ENCODE measurements around the gene JCAD. TPM values are rescaled to one million over a fixed set of nuclear protein-coding genes. Genes with fewer than 3 reads are reported as not detected.

The JCAD gene
- total and polyA plus RNA-seq, 9 of the 15 experiments (the other 6 are each of a cell fraction or from before 2014, with no cell fraction given): not detected

DNA sequence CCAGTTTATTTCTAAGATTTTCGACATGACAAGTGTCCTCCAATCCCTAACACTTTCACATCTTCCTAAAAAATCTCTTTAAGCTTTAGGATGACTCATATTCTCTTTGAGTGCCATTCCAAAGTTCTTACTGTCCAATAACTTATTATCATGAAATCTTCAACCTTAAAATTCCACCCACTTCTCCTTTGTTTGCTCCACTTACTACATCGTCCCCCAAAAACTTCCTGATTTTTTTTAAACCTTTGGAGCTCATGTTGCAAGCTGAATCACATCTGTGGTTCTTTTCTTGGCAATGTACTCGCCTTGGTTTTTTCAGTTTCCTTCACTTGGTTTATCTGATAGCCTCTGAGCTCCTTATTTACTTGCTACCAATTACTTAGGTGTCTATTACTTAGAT is 39.2 kb upstream of the JCAD start:
- Histone ChIP-seq H3K27ac (ENCODE audit: extremely low read depth, low read depth, low read length) (no peak overlapping the region), H3K79me2 (ENCODE audit: control insufficient read depth, insufficient read depth, low read length) (no peaks in the 10 kb centered on the region), H4K20me1 (replicated peaks; ENCODE audit: control insufficient read depth, insufficient read depth, low read length) (no peaks in the 10 kb centered on the region), H3K36me3 (ENCODE audit: control insufficient read depth, insufficient read depth, low read length) (no peaks in the 10 kb centered on the region), H3K9ac (ENCODE audit: insufficient read depth in 1 of 2, low read depth in 2 of 2, low read length in 2 of 2) (no peak overlapping the region), H3K4me2 (ENCODE audit: insufficient read depth, low read length) (no peak overlapping the region), H3K4me1 (replicated peaks in 1 of 2; ENCODE audit: control insufficient read depth in 2 of 2, insufficient read depth in 2 of 2, low read length in 2 of 2) (no peaks in the 10 kb centered on the region), H2AFZ (ENCODE audit: low read depth, low read length) (no peak overlapping the region), H3K9me3 (replicated peaks; ENCODE audit: control insufficient read depth, insufficient read depth, low read depth, low read length) (no peaks in the 10 kb centered on the region), H3K9me1 (ENCODE audit: control insufficient read depth, insufficient read depth, low read length) (no peaks in the 10 kb centered on the region), H3K4me3 (no peak overlapping the region), H3K27me3 (ENCODE audit: control insufficient read depth in 2 of 2, insufficient read depth in 2 of 2, low read length in 2 of 2) (peaks cover 0 to 2% of the 10 kb centered on the region in 2 experiments; a peak in 3 of 5 replicates)
- ChIA-PET CTCF (ENCODE audit: low intra/inter-chr PET ratio) (no interaction called here), POLR2A (interaction anchor here (1.2 kb wide), 1 partner anchor 40 kb away, joined by 3 read pairs; no protein-coding TSS in a partner anchor)
- ATAC-seq: no peak
- no peak for DNase-seq (ENCODE audit: extremely low read depth in 1 of 4, low spot score in 3 of 4)
- WGBS (ENCODE audit: insufficient coverage, low coverage, missing lambda C conversion rate): 0% methylated on average over 3 of the region's 3 CpGs
- no TSS peak for BruUV-seq (replicated peaks)
- intact Hi-C loops (cut with micrococcal nuclease): no loop called here
- FAIRE-seq: no peak
- TF ChIP-seq FOSL1 (tag; conservative IDR thresholded peaks at IDR 0.05) (peak; percentile 28; the same call in 1 of the 2 replicates), ETV1 (tag; conservative IDR thresholded peaks at IDR 0.05; ENCODE audit: low read depth) (no peak)
- in situ Hi-C loops (cut with MboI): no loop called here

DNA sequence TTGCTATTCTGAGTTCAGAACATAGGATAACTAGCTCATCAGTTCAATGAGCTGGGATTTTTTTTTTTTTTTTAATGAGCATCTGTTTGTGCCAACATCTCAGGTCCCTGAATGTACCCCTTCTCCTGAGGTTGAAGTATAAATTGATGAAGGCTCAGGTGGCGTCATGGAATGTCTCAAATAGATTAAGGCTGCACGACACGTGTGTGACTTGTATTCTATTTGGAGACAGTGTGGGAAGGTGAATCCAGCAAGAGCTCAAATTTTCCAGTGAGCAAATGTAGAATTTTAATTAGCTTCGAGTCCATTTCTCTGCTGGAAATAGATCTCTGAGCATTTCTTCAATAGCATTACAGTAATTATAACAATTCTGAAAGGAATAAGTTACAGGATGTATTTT is 37.2 kb upstream of the JCAD start:
- H3K36me3 ChIP-seq (ENCODE audit: control insufficient read depth, insufficient read depth, low read length): no peaks in the 10 kb centered on the region
- H3K4me2 ChIP-seq (ENCODE audit: insufficient read depth, low read length): no peak overlapping the region
- ChIA-PET CTCF (ENCODE audit: low intra/inter-chr PET ratio) (no interaction called here), POLR2A (interaction anchor here (1.0 kb wide), 1 partner anchor 134 kb away, joined by 3 read pairs; no protein-coding TSS in a partner anchor)
- no TSS peak for BruUV-seq (replicated peaks)
- H3K4me1 ChIP-seq (replicated peaks in 1 of 2; ENCODE audit: control insufficient read depth in 2 of 2, insufficient read depth in 2 of 2, low read length in 2 of 2): no peaks in the 10 kb centered on the region
- DNase-seq (ENCODE audit: extremely low read depth in 1 of 4, low spot score in 3 of 4) (no peak), ATAC-seq (no peak), FAIRE-seq (no peak)
- WGBS (ENCODE audit: insufficient coverage, low coverage, missing lambda C conversion rate): 0% methylated on average over 4 of the region's 4 CpGs
- H3K9me3 ChIP-seq (replicated peaks; ENCODE audit: control insufficient read depth, insufficient read depth, low read depth, low read length): no peaks in the 10 kb centered on the region
- H4K20me1 ChIP-seq (replicated peaks; ENCODE audit: control insufficient read depth, insufficient read depth, low read length): no peaks in the 10 kb centered on the region
- H3K79me2 ChIP-seq (ENCODE audit: control insufficient read depth, insufficient read depth, low read length): no peaks in the 10 kb centered on the region
- H3K9ac ChIP-seq (ENCODE audit: insufficient read depth in 1 of 2, low read depth in 2 of 2, low read length in 2 of 2): no peak overlapping the region
- no peak overlapping the region for H3K4me3 ChIP-seq
- H2AFZ ChIP-seq (ENCODE audit: low read depth, low read length): no peak overlapping the region
- TF ChIP-seq, protein P1, sequence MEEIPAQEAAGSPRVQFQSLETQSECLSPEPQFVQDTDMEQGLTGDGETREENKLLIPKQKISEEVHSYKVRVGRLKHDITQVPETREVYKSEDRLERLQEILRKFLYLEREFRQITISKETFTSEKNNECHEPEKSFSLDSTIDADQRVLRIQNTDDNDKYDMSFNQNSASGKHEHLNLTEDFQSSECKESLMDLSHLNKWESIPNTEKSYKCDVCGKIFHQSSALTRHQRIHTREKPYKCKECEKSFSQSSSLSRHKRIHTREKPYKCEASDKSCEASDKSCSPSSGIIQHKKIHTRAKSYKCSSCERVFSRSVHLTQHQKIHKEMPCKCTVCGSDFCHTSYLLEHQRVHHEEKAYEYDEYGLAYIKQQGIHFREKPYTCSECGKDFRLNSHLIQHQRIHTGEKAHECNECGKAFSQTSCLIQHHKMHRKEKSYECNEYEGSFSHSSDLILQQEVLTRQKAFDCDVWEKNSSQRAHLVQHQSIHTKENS (CRISPR knock-in tag; IDR thresholded peaks at IDR 0.05): no peak
- TF ChIP-seq TCF15 (CRISPR knock-in tag; IDR thresholded peaks at IDR 0.05): no peak
- in situ Hi-C loops (cut with MboI) (no loop called here), intact Hi-C loops (cut with micrococcal nuclease) (no loop called here)
- H3K9me1 ChIP-seq (ENCODE audit: control insufficient read depth, insufficient read depth, low read length): no peaks in the 10 kb centered on the region
- no peak overlapping the region for H3K27ac ChIP-seq (ENCODE audit: extremely low read depth, low read depth, low read length)
- H3K27me3 ChIP-seq (ENCODE audit: control insufficient read depth in 2 of 2, insufficient read depth in 2 of 2, low read length in 2 of 2): peaks cover 5 to 9% of the 10 kb centered on the region in 2 experiments; a peak in 4 of 5 replicates

Data from K562 (cell line).